Stimulated activated CD4-positive, alpha-beta T cell treated with anti-CD3 and anti-CD28 coated beads, Interleukin-1b, Interleukin-23, amount 100 ng/mL, for 4 hours (primary cell): ENCODE data around the gene SAE1.

Experiments
- DNase-seq, 2 donors: peaks; one replicate each; pipeline ENCODE4 v3.0.0-alpha.2; 2020; ENCODE audit warnings: low read depth in 2 of 2

Gene SAE1

GRCh38 chr19:47158879-47159503 is 28.4 kb downstream of the SAE1 start:
- DNase-seq, result peak in 1 of 2 donors; percentile 34

- DNase-seq, result no peak
These were observed 31.3 kb downstream of the SAE1 start for GRCh38 chr19:47161876-47162489.

- no peak for DNase-seq
These were observed 37.4 kb downstream of the SAE1 start for GRCh38 chr19:47168065-47168464.

- DNase-seq, result no peak
These were observed 42.2 kb downstream of the SAE1 start for GRCh38 chr19:47172666-47173455.

GRCh38 chr19:47176071-47176626 is 45.5 kb downstream of the SAE1 start:
- DNase-seq, result no peak

- DNase-seq, result no peak
These were observed 46.0 kb downstream of the SAE1 start for GRCh38 chr19:47176627-47177090.

GRCh38 chr19:47179653-47180310 is 49.1 kb downstream of the SAE1 start:
- DNase-seq, result no peak

- DNase-seq, result no peak
These were observed 53.0 kb downstream of the SAE1 start for GRCh38 chr19:47183601-47184000.

- DNase-seq, result peak; percentile 54 to 68
These were observed 56.1 kb downstream of the SAE1 start for GRCh38 chr19:47186446-47187334.

GRCh38 chr19:47187335-47187655 is 56.7 kb downstream of the SAE1 start:
- no peak for DNase-seq

- DNase-seq, result no peak
These were observed 57.2 kb downstream of the SAE1 start for GRCh38 chr19:47187797-47188196.

- no peak for DNase-seq
These were observed 57.9 kb downstream of the SAE1 start for GRCh38 chr19:47188507-47189033.

GRCh38 chr19:47190167-47190727 is 59.6 kb downstream of the SAE1 start:
- peak; percentile 41 to 47 for DNase-seq

- no peak for DNase-seq
These were observed 64.8 kb downstream of the SAE1 start for GRCh38 chr19:47195434-47195833.

GRCh38 chr19:47197141-47197540 is 66.5 kb downstream of the SAE1 start:
- DNase-seq, result no peak

GRCh38 chr19:47200530-47200929 is 69.9 kb downstream of the SAE1 start:
- DNase-seq, result no peak

GRCh38 chr19:47203254-47203653 is 72.6 kb downstream of the SAE1 start:
- DNase-seq, result no peak

- no peak for DNase-seq
These were observed 78.9 kb downstream of the SAE1 start for GRCh38 chr19:47209319-47210179.

- DNase-seq, result no peak
These were observed 79.5 kb downstream of the SAE1 start for GRCh38 chr19:47210180-47210490.
